Activated naive CD4-positive, alpha-beta T cell treated with anti-CD3 and anti-CD28 coated beads, Interleukin-2, amount 50 U/mL, for 24 hours (primary cell): ENCODE results near the gene SERINC5.

Experiments
- H3K27ac Mint-ChIP-seq: one replicate; pipeline ENCODE4 v1.8.0; 2021; ENCODE audit warnings: mild to moderate bottlenecking, mixed read lengths
- H3K27me3 Mint-ChIP-seq: one replicate; pipeline ENCODE4 v1.8.0; 2021; ENCODE audit warnings: mixed read lengths
- H3K36me3 Mint-ChIP-seq: one replicate; pipeline ENCODE4 v1.8.0; 2021; ENCODE audit warnings: mixed read lengths
- H3K4me1 Mint-ChIP-seq: one replicate; pipeline ENCODE4 v1.8.0; 2021; ENCODE audit warnings: mixed read lengths
- H3K4me3 Mint-ChIP-seq: one replicate; pipeline ENCODE4 v1.8.0; 2021; ENCODE audit warnings: mild to moderate bottlenecking, mixed read lengths
- H3K9me3 Mint-ChIP-seq: one replicate; pipeline ENCODE4 v1.8.0; 2021; ENCODE audit warnings: mixed read lengths

SERINC5 gene

GRCh38 chr5:80240368-80240986 is 15.4 kb downstream of the SERINC5 start:
- H3K4me1 Mint-ChIP-seq: peaks cover 73% of the 10 kb centered on the region
- H3K4me3 Mint-ChIP-seq: peak overlapping the region; percentile 40
- H3K9me3 Mint-ChIP-seq: peaks cover 7% of the 10 kb centered on the region
- peak overlapping the region; percentile 85 for H3K27ac Mint-ChIP-seq
- peaks cover 27% of the 10 kb centered on the region for H3K36me3 Mint-ChIP-seq
- no peaks in the 10 kb centered on the region for H3K27me3 Mint-ChIP-seq

- Mint-ChIP-seq H3K4me3 (peak overlapping the region; percentile 60), H3K9me3 (peaks cover 7% of the 10 kb centered on the region), H3K27ac (peak overlapping the region; percentile 85), H3K4me1 (peaks cover 73% of the 10 kb centered on the region), H3K36me3 (peaks cover 24% of the 10 kb centered on the region), H3K27me3 (no peaks in the 10 kb centered on the region)
Measured at GRCh38 chr5:80239680-80240367, 16.0 kb downstream of the SERINC5 start.

GRCh38 chr5:80238778-80239679 is 16.8 kb downstream of the SERINC5 start:
- H3K4me3 Mint-ChIP-seq: peak overlapping the region; percentile 60
- H3K4me1 Mint-ChIP-seq: peaks cover 79% of the 10 kb centered on the region
- H3K27ac Mint-ChIP-seq: peak overlapping the region; percentile 87
- peaks cover 7% of the 10 kb centered on the region for H3K9me3 Mint-ChIP-seq
- H3K36me3 Mint-ChIP-seq: peaks cover 25% of the 10 kb centered on the region
- no peaks in the 10 kb centered on the region for H3K27me3 Mint-ChIP-seq

- H3K27me3 Mint-ChIP-seq: no peaks in the 10 kb centered on the region
- H3K9me3 Mint-ChIP-seq: peaks cover 7% of the 10 kb centered on the region
- H3K4me3 Mint-ChIP-seq: peak overlapping the region; percentile 51
- peaks cover 23% of the 10 kb centered on the region for H3K36me3 Mint-ChIP-seq
- peaks cover 79% of the 10 kb centered on the region for H3K4me1 Mint-ChIP-seq
- peak overlapping the region; percentile 87 for H3K27ac Mint-ChIP-seq
Measured at GRCh38 chr5:80238097-80238496, 17.8 kb downstream of the SERINC5 start.

- H3K4me1 Mint-ChIP-seq: peaks cover 86% of the 10 kb centered on the region
- peaks cover 7% of the 10 kb centered on the region for H3K9me3 Mint-ChIP-seq
- peaks cover 19% of the 10 kb centered on the region for H3K36me3 Mint-ChIP-seq
- peak overlapping the region; percentile 80 for H3K27ac Mint-ChIP-seq
- H3K27me3 Mint-ChIP-seq: no peaks in the 10 kb centered on the region
- H3K4me3 Mint-ChIP-seq: no peak overlapping the region
Measured at GRCh38 chr5:80237243-80237642, 18.6 kb downstream of the SERINC5 start.

- Mint-ChIP-seq H3K4me1 (peaks cover 83% of the 10 kb centered on the region), H3K27me3 (no peaks in the 10 kb centered on the region), H3K9me3 (no peaks in the 10 kb centered on the region), H3K27ac (peak overlapping the region; percentile 92), H3K36me3 (peaks cover 9% of the 10 kb centered on the region), H3K4me3 (peak overlapping the region; percentile 72)
Measured at GRCh38 chr5:80234116-80234948, 21.5 kb downstream of the SERINC5 start.

- H3K4me3 Mint-ChIP-seq: peak overlapping the region; percentile 20
Measured at GRCh38 chr5:80231693-80232092, 24.2 kb downstream of the SERINC5 start.

GRCh38 chr5:80231243-80231642 is 24.6 kb downstream of the SERINC5 start:
- H3K27ac Mint-ChIP-seq: peak overlapping the region; percentile 89
- H3K4me1 Mint-ChIP-seq: peaks cover 77% of the 10 kb centered on the region
- H3K36me3 Mint-ChIP-seq: peaks cover 6% of the 10 kb centered on the region
- no peaks in the 10 kb centered on the region for H3K9me3 Mint-ChIP-seq
- H3K4me3 Mint-ChIP-seq: peak overlapping the region; percentile 20
- no peaks in the 10 kb centered on the region for H3K27me3 Mint-ChIP-seq

More at GRCh38 chr5:80231693-80232092, 24.2 kb downstream of the SERINC5 start:
- H3K9me3 Mint-ChIP-seq: no peaks in the 10 kb centered on the region
- H3K36me3 Mint-ChIP-seq: peaks cover 5% of the 10 kb centered on the region
- peaks cover 75% of the 10 kb centered on the region for H3K4me1 Mint-ChIP-seq
- no peaks in the 10 kb centered on the region for H3K27me3 Mint-ChIP-seq
- peak overlapping the region; percentile 89 for H3K27ac Mint-ChIP-seq

- Mint-ChIP-seq H3K27ac (peak overlapping the region; percentile 89), H3K27me3 (no peaks in the 10 kb centered on the region), H3K9me3 (no peaks in the 10 kb centered on the region), H3K4me3 (peak overlapping the region; percentile 61), H3K4me1 (peaks cover 78% of the 10 kb centered on the region), H3K36me3 (peaks cover 8% of the 10 kb centered on the region)
Measured at GRCh38 chr5:80230269-80230992, 25.4 kb downstream of the SERINC5 start.

- peaks cover 11% of the 10 kb centered on the region for H3K36me3 Mint-ChIP-seq
- peak overlapping the region; percentile 61 for H3K4me3 Mint-ChIP-seq
- peak overlapping the region; percentile 60 for H3K27ac Mint-ChIP-seq
- H3K4me1 Mint-ChIP-seq: peaks cover 78% of the 10 kb centered on the region
- no peaks in the 10 kb centered on the region for H3K27me3 Mint-ChIP-seq
- H3K9me3 Mint-ChIP-seq: no peaks in the 10 kb centered on the region
Measured at GRCh38 chr5:80229902-80230255, 26.0 kb downstream of the SERINC5 start.

GRCh38 chr5:80227979-80228596 is 27.8 kb downstream of the SERINC5 start:
- H3K27me3 Mint-ChIP-seq: no peaks in the 10 kb centered on the region
- H3K27ac Mint-ChIP-seq: peak overlapping the region; percentile 90
- H3K9me3 Mint-ChIP-seq: no peaks in the 10 kb centered on the region
- H3K4me3 Mint-ChIP-seq: no peak overlapping the region
- H3K4me1 Mint-ChIP-seq: peaks cover 71% of the 10 kb centered on the region
- peaks cover 9% of the 10 kb centered on the region for H3K36me3 Mint-ChIP-seq

- Mint-ChIP-seq H3K27ac (peak overlapping the region; percentile 95), H3K4me3 (peak overlapping the region; percentile 75)
Measured at GRCh38 chr5:80225934-80226326, 29.9 kb downstream of the SERINC5 start.

GRCh38 chr5:80225189-80225933 is 30.5 kb downstream of the SERINC5 start:
- peaks cover 68% of the 10 kb centered on the region for H3K4me1 Mint-ChIP-seq
- no peaks in the 10 kb centered on the region for H3K9me3 Mint-ChIP-seq
- peak overlapping the region; percentile 95 for H3K27ac Mint-ChIP-seq
- no peaks in the 10 kb centered on the region for H3K27me3 Mint-ChIP-seq
- H3K36me3 Mint-ChIP-seq: peaks cover 9% of the 10 kb centered on the region
- peak overlapping the region; percentile 75 for H3K4me3 Mint-ChIP-seq

More at GRCh38 chr5:80225934-80226326, 29.9 kb downstream of the SERINC5 start:
- H3K4me1 Mint-ChIP-seq: peaks cover 68% of the 10 kb centered on the region
- H3K9me3 Mint-ChIP-seq: no peaks in the 10 kb centered on the region
- no peaks in the 10 kb centered on the region for H3K27me3 Mint-ChIP-seq
- H3K36me3 Mint-ChIP-seq: peaks cover 9% of the 10 kb centered on the region
